ENCODE measurements around the gene MPC1. TPM values are rescaled to one million over a fixed set of nuclear protein-coding genes. Genes with fewer than 3 reads are reported as not detected.
"Not testable (repeated sequence)": the region's sequence is repeated elsewhere in the genome, so short reads cannot be mapped to it uniquely, and the experiment has no call there.

Gene MPC1
- total and polyA plus RNA-seq, 2 donors: 40.9 to 71.4 TPM

DNA sequence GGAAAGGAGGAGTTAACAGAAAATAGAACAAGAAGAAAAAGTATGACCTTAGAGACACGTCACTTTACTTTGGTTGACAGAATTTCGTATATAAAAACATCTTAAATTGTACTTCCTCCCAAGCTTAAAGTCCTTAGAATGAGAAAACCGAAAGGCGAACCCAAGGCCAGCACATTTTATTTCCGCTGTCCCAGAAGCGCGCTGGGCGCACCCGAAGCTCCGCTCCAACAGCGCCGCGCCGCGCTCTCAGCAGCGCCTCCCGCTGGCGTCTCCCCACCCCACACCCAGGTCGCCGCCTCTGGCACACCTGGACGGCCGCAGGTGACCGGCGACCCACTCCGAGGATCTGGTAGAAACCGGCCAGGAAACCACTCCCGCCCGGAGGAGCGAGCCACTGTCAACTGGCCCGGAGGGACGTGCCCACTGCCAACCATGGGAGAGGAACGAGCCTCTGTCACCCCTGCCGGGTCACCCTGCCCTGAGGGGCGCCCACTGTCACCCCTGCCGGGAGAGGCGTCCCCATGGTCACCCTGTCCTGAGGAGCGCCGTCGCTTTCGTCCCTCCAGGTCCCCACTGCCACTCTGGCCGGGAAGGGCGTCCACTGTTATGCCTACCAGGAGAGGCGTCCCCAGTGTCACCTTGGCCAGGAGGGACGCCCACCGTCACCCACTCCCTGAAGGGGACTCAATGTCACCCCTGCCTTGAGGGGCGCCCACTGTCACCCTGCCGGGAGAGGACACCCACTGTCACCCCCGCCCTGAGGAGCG is 824 bp downstream of the MPC1 start:
- WGBS: under 1% methylated on average over 49 of the region's 49 CpGs
- H3K36me3 ChIP-seq (ENCODE audit: insufficient read depth): no peaks in the 10 kb centered on the region
- no peak for DNase-seq (ENCODE audit: extremely low spot score)
- peak overlapping the region; percentile 95 for H3K4me3 ChIP-seq (ENCODE audit: low read depth, low read length)
- no peaks in the 10 kb centered on the region for H3K4me1 ChIP-seq (ENCODE audit: insufficient read depth)
- H3K27ac ChIP-seq (ENCODE audit: low read depth): peak overlapping the region; percentile 59

GRCh38 chr6:166381381-166381732 is 1.4 kb downstream of the MPC1 start:
- 40% methylated on average over 6 of the region's 6 CpGs for WGBS
- no peaks in the 10 kb centered on the region for H3K4me1 ChIP-seq (ENCODE audit: insufficient read depth)
- no peaks in the 10 kb centered on the region for H3K36me3 ChIP-seq (ENCODE audit: insufficient read depth)
- H3K27ac ChIP-seq (ENCODE audit: low read depth): no peak overlapping the region
- peak overlapping the region; percentile 95 for H3K4me3 ChIP-seq (ENCODE audit: low read depth, low read length)
- DNase-seq (ENCODE audit: extremely low spot score): no peak

- H3K36me3 ChIP-seq (ENCODE audit: insufficient read depth): no peaks in the 10 kb centered on the region
- DNase-seq (ENCODE audit: extremely low spot score): no peak
- 72% methylated on average over 4 of the region's 4 CpGs for WGBS
- no peak overlapping the region for H3K4me3 ChIP-seq (ENCODE audit: low read depth, low read length)
- H3K27ac ChIP-seq (ENCODE audit: low read depth): no peak overlapping the region
- no peaks in the 10 kb centered on the region for H3K4me1 ChIP-seq (ENCODE audit: insufficient read depth)
These were observed 2.9 kb downstream of the MPC1 start for GRCh38 chr6:166379800-166380199.

GRCh38 chr6:166379103-166379586 is 3.6 kb downstream of the MPC1 start:
- WGBS: 95% methylated on average over 1 of the region's 1 CpG
- H3K4me1 ChIP-seq (ENCODE audit: insufficient read depth): no peaks in the 10 kb centered on the region
- H3K36me3 ChIP-seq (ENCODE audit: insufficient read depth): no peaks in the 10 kb centered on the region
- no peak overlapping the region for H3K27ac ChIP-seq (ENCODE audit: low read depth)
- DNase-seq (ENCODE audit: extremely low spot score): no peak
- no peak overlapping the region for H3K4me3 ChIP-seq (ENCODE audit: low read depth, low read length)

DNA sequence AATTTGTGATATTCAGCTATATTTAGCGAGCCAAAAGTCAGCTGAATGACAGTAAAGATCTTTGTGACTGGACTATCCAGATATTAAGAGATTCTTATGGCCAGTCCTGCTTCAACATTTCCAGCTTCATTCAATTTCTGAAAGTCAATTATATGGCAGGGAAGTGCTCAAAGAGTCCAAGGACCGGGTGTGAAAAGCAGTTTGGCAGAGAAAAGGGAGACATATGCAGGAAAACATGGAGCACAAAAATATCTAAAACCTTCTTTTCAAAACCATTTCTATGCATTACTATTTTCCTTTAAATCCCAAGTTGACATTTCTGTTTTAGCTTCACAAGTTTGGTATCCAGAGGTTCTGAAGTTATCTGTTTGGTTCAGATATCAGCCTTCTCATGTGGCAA is 5.0 kb downstream of the MPC1 start:
- 73% methylated on average over 2 of the region's 2 CpGs for WGBS
- DNase-seq (ENCODE audit: extremely low spot score): no peak
- Histone ChIP-seq H3K4me1 (ENCODE audit: insufficient read depth) (no peaks in the 10 kb centered on the region), H3K27ac (ENCODE audit: low read depth) (no peak overlapping the region), H3K36me3 (ENCODE audit: insufficient read depth) (no peaks in the 10 kb centered on the region), H3K4me3 (ENCODE audit: low read depth, low read length) (no peak overlapping the region)

GRCh38 chr6:166375013-166375412 is 7.7 kb downstream of the MPC1 start:
- Histone ChIP-seq H3K27ac (ENCODE audit: low read depth) (no peak overlapping the region), H3K36me3 (ENCODE audit: insufficient read depth) (no peaks in the 10 kb centered on the region), H3K4me1 (ENCODE audit: insufficient read depth) (no peaks in the 10 kb centered on the region), H3K4me3 (ENCODE audit: low read depth, low read length) (no peak overlapping the region)
- no peak for DNase-seq (ENCODE audit: extremely low spot score)
- WGBS: 96% methylated on average over 1 of the region's 1 CpG

GRCh38 chr6:166370489-166370888 is 12.3 kb downstream of the MPC1 start:
- 90% methylated on average over 3 of the region's 3 CpGs for WGBS
- no peaks in the 10 kb centered on the region for H3K4me1 ChIP-seq (ENCODE audit: insufficient read depth)
- no peak overlapping the region for H3K4me3 ChIP-seq (ENCODE audit: low read depth, low read length)
- no peak for DNase-seq (ENCODE audit: extremely low spot score)
- peaks cover 2% of the 10 kb centered on the region for H3K36me3 ChIP-seq (ENCODE audit: insufficient read depth)
- no peak overlapping the region for H3K27ac ChIP-seq (ENCODE audit: low read depth)

DNA sequence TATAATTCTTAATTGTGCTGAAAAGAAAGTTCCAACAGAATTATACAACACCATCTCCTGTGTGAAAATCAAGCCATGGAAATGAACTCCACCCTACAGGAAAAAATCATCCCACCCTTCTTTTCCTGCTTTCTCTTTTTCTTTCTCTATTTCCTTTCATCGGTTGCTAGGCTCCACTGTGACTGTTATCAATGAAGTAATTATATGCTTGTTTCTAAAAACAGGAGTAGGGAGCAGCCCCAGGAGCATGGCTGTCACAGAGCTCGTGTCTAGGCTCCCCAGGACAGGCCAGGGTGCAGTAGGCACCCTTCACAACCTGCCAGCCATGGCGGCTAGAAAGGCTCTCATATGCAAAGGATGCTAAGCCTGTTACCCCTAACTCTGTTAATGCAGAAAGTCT is 13.0 kb downstream of the MPC1 start:
- H3K4me3 ChIP-seq (ENCODE audit: low read depth, low read length): no peak overlapping the region
- peaks cover 2% of the 10 kb centered on the region for H3K36me3 ChIP-seq (ENCODE audit: insufficient read depth)
- no peak for DNase-seq (ENCODE audit: extremely low spot score)
- no peak overlapping the region for H3K27ac ChIP-seq (ENCODE audit: low read depth)
- 70% methylated on average over 3 of the region's 3 CpGs for WGBS
- no peaks in the 10 kb centered on the region for H3K4me1 ChIP-seq (ENCODE audit: insufficient read depth)

GRCh38 chr6:166366921-166367320 is 15.8 kb downstream of the MPC1 start:
- peaks cover 2% of the 10 kb centered on the region for H3K36me3 ChIP-seq (ENCODE audit: insufficient read depth)
- no peak overlapping the region for H3K27ac ChIP-seq (ENCODE audit: low read depth)
- H3K4me1 ChIP-seq (ENCODE audit: insufficient read depth): no peaks in the 10 kb centered on the region
- WGBS: 94% methylated on average over 3 of the region's 3 CpGs
- no peak overlapping the region for H3K4me3 ChIP-seq (ENCODE audit: low read depth, low read length)
- DNase-seq (ENCODE audit: extremely low spot score): no peak

GRCh38 chr6:166365806-166366205 is 16.9 kb downstream of the MPC1 start:
- no peak overlapping the region for H3K4me3 ChIP-seq (ENCODE audit: low read depth, low read length)
- 84% methylated on average over 6 of the region's 6 CpGs for WGBS
- no peak for DNase-seq (ENCODE audit: extremely low spot score)
- peaks cover 2% of the 10 kb centered on the region for H3K36me3 ChIP-seq (ENCODE audit: insufficient read depth)
- no peak overlapping the region for H3K27ac ChIP-seq (ENCODE audit: low read depth)
- no peaks in the 10 kb centered on the region for H3K4me1 ChIP-seq (ENCODE audit: insufficient read depth)

DNA sequence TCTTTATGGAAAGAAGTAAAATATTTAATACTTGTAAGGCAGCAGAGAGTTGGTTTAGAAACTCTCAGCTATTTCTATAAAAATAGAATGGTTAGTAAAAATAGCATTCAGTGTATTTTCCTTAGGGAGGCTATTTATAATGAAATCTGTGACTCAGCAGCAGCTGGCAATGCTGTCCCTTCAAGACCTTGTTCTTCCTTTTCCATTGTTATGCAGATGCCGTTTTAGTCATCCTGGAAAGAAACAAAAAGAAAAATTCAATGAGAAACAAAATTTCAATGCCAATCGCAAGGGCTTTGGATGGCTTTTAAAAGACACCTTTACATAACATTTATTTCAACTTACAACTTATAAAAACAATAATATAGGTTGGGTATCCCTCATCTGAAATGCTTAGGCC is 17.5 kb downstream of the MPC1 start:
- peaks cover 2% of the 10 kb centered on the region for H3K36me3 ChIP-seq (ENCODE audit: insufficient read depth)
- no peak overlapping the region for H3K27ac ChIP-seq (ENCODE audit: low read depth)
- no peak for DNase-seq (ENCODE audit: extremely low spot score)
- no peaks in the 10 kb centered on the region for H3K4me1 ChIP-seq (ENCODE audit: insufficient read depth)
- H3K4me3 ChIP-seq (ENCODE audit: low read depth, low read length): no peak overlapping the region
- WGBS: 43% methylated on average over 2 of the region's 2 CpGs

DNA sequence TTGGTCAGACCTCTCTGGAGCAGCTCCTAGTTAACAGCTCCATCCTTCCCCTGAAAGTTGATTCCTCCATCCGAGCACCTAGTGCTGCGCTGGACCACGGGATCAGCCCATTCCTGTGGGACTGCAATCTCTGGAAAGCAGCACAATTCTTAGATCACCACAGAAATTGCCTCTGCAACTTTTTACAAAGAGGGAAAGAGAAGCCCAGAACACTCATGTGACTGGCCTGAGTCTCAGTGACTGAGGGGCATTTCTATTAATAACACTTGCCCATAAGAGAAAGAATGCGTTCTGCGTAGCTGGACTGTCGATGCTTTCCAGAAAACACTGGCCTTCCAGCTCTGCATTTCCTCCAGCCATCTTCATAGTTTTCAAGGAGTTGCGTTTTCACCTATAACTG is 18.3 kb downstream of the MPC1 start:
- Histone ChIP-seq H3K27ac (ENCODE audit: low read depth) (no peak overlapping the region), H3K36me3 (ENCODE audit: insufficient read depth) (peaks cover 2% of the 10 kb centered on the region), H3K4me1 (ENCODE audit: insufficient read depth) (no peaks in the 10 kb centered on the region), H3K4me3 (ENCODE audit: low read depth, low read length) (no peak overlapping the region)
- 72% methylated on average over 7 of the region's 7 CpGs for WGBS
- DNase-seq (ENCODE audit: extremely low spot score): no peak

DNA sequence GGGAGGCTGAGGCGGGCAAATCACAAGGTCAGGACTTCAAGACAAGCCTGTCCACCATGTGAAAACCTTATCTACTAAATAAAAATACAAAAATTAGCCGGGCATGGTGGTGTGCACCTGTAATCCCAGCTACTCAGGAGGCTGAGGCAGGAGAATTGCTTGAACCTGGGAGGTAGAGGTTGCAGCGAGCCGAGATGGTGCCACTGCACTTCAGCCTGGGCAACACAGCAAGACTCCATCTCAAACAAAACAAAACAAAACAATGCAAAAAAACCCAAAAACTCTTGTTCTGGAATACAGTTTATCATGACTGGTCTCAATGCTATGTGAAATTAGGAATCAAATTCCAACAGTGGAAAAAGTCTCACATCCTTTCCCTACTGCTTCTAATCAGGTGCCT is 20.3 kb downstream of the MPC1 start:
- H3K27ac ChIP-seq (ENCODE audit: low read depth); DNase-seq (ENCODE audit: extremely low spot score); H3K4me1 ChIP-seq (ENCODE audit: insufficient read depth); H3K4me3 ChIP-seq (ENCODE audit: low read depth, low read length); H3K36me3 ChIP-seq (ENCODE audit: insufficient read depth): not testable (repeated sequence)
- WGBS: 98% methylated on average over 4 of the region's 4 CpGs

GRCh38 chr6:166361077-166361429 is 21.7 kb downstream of the MPC1 start:
- 87% methylated on average over 3 of the region's 3 CpGs for WGBS
- no peaks in the 10 kb centered on the region for H3K4me1 ChIP-seq (ENCODE audit: insufficient read depth)
- no peak overlapping the region for H3K4me3 ChIP-seq (ENCODE audit: low read depth, low read length)
- no peaks in the 10 kb centered on the region for H3K36me3 ChIP-seq (ENCODE audit: insufficient read depth)
- no peak for DNase-seq (ENCODE audit: extremely low spot score)
- no peak overlapping the region for H3K27ac ChIP-seq (ENCODE audit: low read depth)
